ENCODE results near the gene MCOLN3. TPM values are rescaled to one million over a fixed set of nuclear protein-coding genes. Genes with fewer than 3 reads are reported as not detected.

MCOLN3 gene
- total RNA-seq, 1 experiment from 2014 or later: 14.2 TPM

- DNase-seq (ENCODE audit: low read depth, low spot score) (no peak), ATAC-seq (no peak)
- Histone ChIP-seq H3K4me3 (ENCODE audit: low read depth in 2 of 2, low read length in 2 of 2) (no peak overlapping the region), H3K27ac (ENCODE audit: low read length) (no peak overlapping the region), H3K9me3 (ENCODE audit: control insufficient read depth, insufficient read depth, low read depth, low read length) (no peaks in the 10 kb centered on the region), H3K36me3 (ENCODE audit: control insufficient read depth, insufficient read depth, low read length) (no peaks in the 10 kb centered on the region), H3K4me1 (ENCODE audit: control insufficient read depth, insufficient read depth, low read length) (peaks cover 2% of the 10 kb centered on the region; the same call in 1 of the 2 replicates), H3K27me3 (ENCODE audit: control insufficient read depth, insufficient read depth, low read length) (peaks cover 16% of the 10 kb centered on the region)
- intact Hi-C loops (cut with micrococcal nuclease; ENCODE audit: unreplicated experiment): no loop called here
- POLR2A ChIA-PET: interaction anchor here (1.3 kb wide), 1 partner anchor 222 kb away, joined by 5 read pairs; the partner anchor contains the start of gene BCL10
- in situ Hi-C loops (cut with HindIII; ENCODE audit: low pct_unique_long_range_greater_than_20kb, low sequenced_read_pairs): no loop called here
- TF ChIP-seq TCF7L2 (IDR thresholded peaks at IDR 0.05; ENCODE audit: low read depth, low read length): no peak
- TF ChIP-seq REST (IDR thresholded peaks at IDR 0.05; ENCODE audit: insufficient read depth in 1 of 2, low read depth in 2 of 2, low read length in 1 of 2): no peak
- TF ChIP-seq CTCF (IDR thresholded peaks at IDR 0.05): no peak
- no peak for TF ChIP-seq POLR2AphosphoS5 (IDR thresholded peaks at IDR 0.05; ENCODE audit: low read depth, low read length)
- no peak for TF ChIP-seq SIN3A (IDR thresholded peaks at IDR 0.05; ENCODE audit: borderline replicate concordance, insufficient read depth, low read depth, low read length)
- BruUV-seq (replicated peaks): no TSS peak
- CTCF ChIA-PET: no interaction called here
Measured at GRCh38 chr1:85054664-85055063, 6.4 kb upstream of the MCOLN3 start.

GRCh38 chr1:85049735-85050166, 1.5 kb upstream of the MCOLN3 start:
- no TSS peak for BruUV-seq (replicated peaks)

More at GRCh38 chr1:85049735-85050166, 1.5 kb upstream of the MCOLN3 start:
- ChIA-PET POLR2A (interaction anchor here (0.6 to 0.7 kb wide), 3 partner anchors 47 to 368 kb away, joined by 3 to 9 read pairs (median 3); no protein-coding TSS in a partner anchor), CTCF (no interaction called here)
- Histone ChIP-seq H3K9me3 (ENCODE audit: control insufficient read depth, insufficient read depth, low read depth, low read length) (no peaks in the 10 kb centered on the region), H3K27me3 (ENCODE audit: control insufficient read depth, insufficient read depth, low read length) (peaks cover 36% of the 10 kb centered on the region), H3K4me1 (ENCODE audit: control insufficient read depth, insufficient read depth, low read length) (peaks cover 10% of the 10 kb centered on the region), H3K27ac (ENCODE audit: low read length) (no peak overlapping the region), H3K4me3 (ENCODE audit: low read depth in 2 of 2, low read length in 2 of 2) (no peak overlapping the region), H3K36me3 (ENCODE audit: control insufficient read depth, insufficient read depth, low read length) (no peaks in the 10 kb centered on the region)
- intact Hi-C loops (cut with micrococcal nuclease; ENCODE audit: unreplicated experiment): no loop called here
- ATAC-seq: no peak
- in situ Hi-C loops (cut with HindIII; ENCODE audit: low pct_unique_long_range_greater_than_20kb, low sequenced_read_pairs): no loop called here
- no peak for DNase-seq (ENCODE audit: low read depth, low spot score)
- TF ChIP-seq SIN3A (IDR thresholded peaks at IDR 0.05; ENCODE audit: borderline replicate concordance, insufficient read depth, low read depth, low read length) (no peak), POLR2AphosphoS5 (IDR thresholded peaks at IDR 0.05; ENCODE audit: low read depth, low read length) (no peak), REST (IDR thresholded peaks at IDR 0.05; ENCODE audit: insufficient read depth in 1 of 2, low read depth in 2 of 2, low read length in 1 of 2) (no peak), CTCF (IDR thresholded peaks at IDR 0.05) (peak; percentile 12; the same call in 1 of the 2 replicates)
